Motor neuron (in vitro differentiated cells): Measurements from ENCODE around the gene PI4KB. TPM values are rescaled to one million over a fixed set of nuclear protein-coding genes. Genes with fewer than 3 reads are reported as not detected.

ENCODE experiments used
- ATAC-seq, 8 experiments: fragments of 200-7000 bp; cut with Tn5 transposase; replicated peaks in 6 of 8; 2 replicates each; pipeline ENCODE4 v1.8.0; 2021; ENCODE audit warnings: mild to moderate bottlenecking in 8 of 8, moderate library complexity in 8 of 8
- H3K27ac ChIP-seq, 2 donors: fragments of 250-450 bp; sonication (Bioruptor Pico); 2 replicates each; pipeline ENCODE4 v1.9.0; 2021; ENCODE audit warnings: antibody characterized with exemption in 2 of 2, mild to moderate bottlenecking in 2 of 2, moderate library complexity in 1 of 2
- H3K4me1 ChIP-seq, 2 donors: fragments of 250-450 bp; sonication (Bioruptor Pico); replicated peaks in 1 of 2; 2 replicates each; pipeline ENCODE4 v1.6.1; 2021; ENCODE audit warnings: antibody characterized with exemption in 2 of 2, mild to moderate bottlenecking in 2 of 2, moderate library complexity in 1 of 2
- H3K4me3 ChIP-seq, 5 donors: fragments of 250-450 bp; sonication (Bioruptor Pico); 2 replicates each; pipeline ENCODE4 v1.9.0; 2021; ENCODE audit warnings: antibody characterized with exemption in 5 of 5, mild to moderate bottlenecking in 5 of 5, moderate library complexity in 4 of 5
- WGBS, 10 experiments: fragments of 450-650 bp; shearing (Covaris generic); methylation state at CpG; one replicate each; pipeline ENCODE4 v1.0.0; 2022; 5-methylcytosine and 5-hydroxymethylcytosine counted together
- in situ Hi-C, 9 experiments: fragments of 400-800 bp; cut with MboI; loops; one replicate each; pipeline ENCODE4 v1.15.0; 2021; ENCODE audit warnings: low sequenced_read_pairs in 9 of 9, low pct_unique_long_range_greater_than_20kb in 2 of 9; ENCODE audit not compliant: unreplicated experiment in 9 of 9
- total RNA-seq, 8 experiments: library from RNA; unstranded; fragments of 300-600 nt; gene quantifications; 2 replicates each; pipeline versions ENCODE4 v1.2.3 to v1.2.4, GENCODE V29; 2022

PI4KB gene
- total RNA-seq, 8 experiments from 2014 or later: 45.0 to 64.7 (median 55.6) TPM

DNA sequence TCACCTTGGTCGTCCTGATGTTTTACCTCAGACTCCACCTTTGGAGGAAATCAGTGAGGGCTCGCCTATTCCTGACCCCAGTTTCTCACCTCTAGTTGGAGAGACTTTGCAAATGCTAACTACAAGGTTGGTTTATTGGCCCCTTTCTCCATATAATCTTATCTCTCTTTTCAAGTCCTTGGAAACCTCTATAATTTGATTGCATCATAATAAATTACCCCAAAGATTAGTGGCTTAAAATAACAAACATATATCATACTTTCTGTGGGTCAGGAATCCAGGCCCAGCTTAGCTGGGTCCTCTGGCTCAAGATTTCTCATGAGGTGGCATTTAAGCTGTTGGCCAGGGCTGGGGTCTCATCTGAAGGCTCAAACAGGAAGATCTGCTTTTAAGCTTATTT is 84.8 kb downstream of the PI4KB start:
- 80 to 100% (median 92%) methylated on average over 1 to 2 of the region's 2 CpGs; no CpG with 5 or more reads in 4 of the 10 experiments for WGBS, 10 experiments
- in situ Hi-C loops: no loop called here
- no peak overlapping the region for H3K4me3 ChIP-seq
- no peak overlapping the region for H3K27ac ChIP-seq
- ATAC-seq: no peak
- no peaks in the 10 kb centered on the region for H3K4me1 ChIP-seq

Other genes starting within 250 kb of the PI4KB start
- gene SEMA6C, start 180.8 kb downstream of the PI4KB start, total RNA-seq: 10 to 100 TPM in 5 of 8 experiments, 1 to 10 TPM in 3; 1.0 to 33.6 (median 15.4) TPM
- gene TNFAIP8L2, start 170.8 kb downstream of the PI4KB start, total RNA-seq: 1 to 10 TPM in 3 of 8 experiments, under 1 TPM in 5; 0.25 to 1.6 (median 0.55) TPM
- gene LYSMD1, start 161.5 kb downstream of the PI4KB start, total RNA-seq: 10 to 100 TPM in 5 of 8 experiments, 1 to 10 TPM in 3; 4.4 to 31.2 (median 18.1) TPM
- gene SCNM1, start 161.3 kb downstream of the PI4KB start, total RNA-seq: 100 to 1,000 TPM in 2 of 8 experiments, 10 to 100 TPM in 6; 41.0 to 115 (median 77.1) TPM
- 1 to 10 TPM in 3 of 8 experiments, under 1 TPM in 3, not detected in 2; 0.27 to 2.0 (median 0.96) TPM for gene TMOD4, start 151.4 kb downstream of the PI4KB start, total RNA-seq
- gene VPS72, start 137.2 kb downstream of the PI4KB start, total RNA-seq: 100 to 1,000 TPM in 3 of 8 experiments, 10 to 100 TPM in 5; 34.2 to 146 (median 83.1) TPM
- 100 to 1,000 TPM in 1 of 8 experiments, 10 to 100 TPM in 7; 44.2 to 113 (median 62.5) TPM for gene PIP5K1A, start 128.9 kb downstream of the PI4KB start, total RNA-seq
- gene PSMD4, start 72.7 kb downstream of the PI4KB start, total RNA-seq: 100 to 1,000 TPM; 187 to 376 (median 247) TPM
- 10 to 100 TPM in 7 of 8 experiments, 1 to 10 TPM in 1; 8.9 to 33.2 (median 21.9) TPM for gene ZNF687, start 45.1 kb downstream of the PI4KB start, total RNA-seq
- gene RFX5, start 19.8 kb upstream of the PI4KB start, total RNA-seq: 100 to 1,000 TPM in 1 of 8 experiments, 10 to 100 TPM in 7; 21.2 to 107 (median 37.7) TPM
- gene SELENBP1, start 45.3 kb upstream of the PI4KB start, total RNA-seq: 100 to 1,000 TPM in 1 of 8 experiments, 10 to 100 TPM in 3, 1 to 10 TPM in 4; 1.4 to 135 (median 11.7) TPM
- 100 to 1,000 TPM; 299 to 475 (median 369) TPM for gene PSMB4, start 72.2 kb upstream of the PI4KB start, total RNA-seq
- 10 to 100 TPM; 13.2 to 98.2 (median 55.7) TPM for gene POGZ, start 132.1 kb upstream of the PI4KB start, total RNA-seq
- gene CGN, start 184.0 kb upstream of the PI4KB start, total RNA-seq: 1 to 10 TPM in 4 of 8 experiments, under 1 TPM in 4; 0.20 to 4.4 (median 1.6) TPM
- gene TUFT1, start 212.9 kb upstream of the PI4KB start, total RNA-seq: 10 to 100 TPM in 5 of 8 experiments, 1 to 10 TPM in 2, under 1 TPM in 1; 0.87 to 33.7 (median 24.6) TPM